ENCODE data around the gene POPDC2.

DNA sequence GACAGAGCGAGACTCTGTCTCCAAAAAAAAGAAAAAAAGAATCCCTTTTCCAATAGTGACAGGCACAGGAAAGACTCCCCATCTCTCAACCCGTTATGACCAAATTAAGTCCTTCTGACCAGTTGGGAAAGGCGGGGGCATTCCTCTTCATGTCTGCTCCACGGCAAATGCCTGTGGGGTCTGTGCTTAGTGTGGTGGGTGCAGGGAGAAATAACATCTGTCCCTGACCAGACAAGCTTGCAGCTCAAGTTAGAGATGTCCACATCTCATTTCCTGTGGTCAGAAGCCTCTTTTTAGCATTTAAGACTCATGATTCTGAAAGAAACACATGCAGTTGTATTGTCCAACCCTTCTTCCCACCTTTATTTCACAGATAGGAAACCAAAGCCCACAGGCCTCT, 46.5 kb downstream of the POPDC2 start:
- TF ChIP-seq POLR2A (IDR thresholded peaks at IDR 0.05), result no peak
- TF ChIP-seq, protein P1, sequence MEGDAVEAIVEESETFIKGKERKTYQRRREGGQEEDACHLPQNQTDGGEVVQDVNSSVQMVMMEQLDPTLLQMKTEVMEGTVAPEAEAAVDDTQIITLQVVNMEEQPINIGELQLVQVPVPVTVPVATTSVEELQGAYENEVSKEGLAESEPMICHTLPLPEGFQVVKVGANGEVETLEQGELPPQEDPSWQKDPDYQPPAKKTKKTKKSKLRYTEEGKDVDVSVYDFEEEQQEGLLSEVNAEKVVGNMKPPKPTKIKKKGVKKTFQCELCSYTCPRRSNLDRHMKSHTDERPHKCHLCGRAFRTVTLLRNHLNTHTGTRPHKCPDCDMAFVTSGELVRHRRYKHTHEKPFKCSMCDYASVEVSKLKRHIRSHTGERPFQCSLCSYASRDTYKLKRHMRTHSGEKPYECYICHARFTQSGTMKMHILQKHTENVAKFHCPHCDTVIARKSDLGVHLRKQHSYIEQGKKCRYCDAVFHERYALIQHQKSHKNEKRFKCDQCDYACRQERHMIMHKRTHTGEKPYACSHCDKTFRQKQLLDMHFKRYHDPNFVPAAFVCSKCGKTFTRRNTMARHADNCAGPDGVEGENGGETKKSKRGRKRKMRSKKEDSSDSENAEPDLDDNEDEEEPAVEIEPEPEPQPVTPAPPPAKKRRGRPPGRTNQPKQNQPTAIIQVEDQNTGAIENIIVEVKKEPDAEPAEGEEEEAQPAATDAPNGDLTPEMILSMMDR (IDR thresholded peaks at IDR 0.05), result no peak
